GM18499 (cell line): Measurements from ENCODE around the gene PLCD4.

Source experiments
- ATAC-seq: cut with Tn5 transposase; IDR thresholded peaks from one replicate; pipeline ENCODE4 v1.9.1; 2021; ENCODE audit warnings: moderate number of reproducible peaks; ENCODE audit not compliant: insufficient read depth, unreplicated experiment

Gene PLCD4

GRCh38 chr2:218662377-218662776 lies 54.7 kb downstream of the PLCD4 start:
- ATAC-seq, result no peak

- ATAC-seq, result no peak
These were observed 55.1 kb downstream of the PLCD4 start for GRCh38 chr2:218662827-218663226.

- ATAC-seq, result no peak
These were observed 56.2 kb downstream of the PLCD4 start for GRCh38 chr2:218663901-218664300.

GRCh38 chr2:218664653-218665052 lies 57.0 kb downstream of the PLCD4 start:
- ATAC-seq, result no peak

- ATAC-seq, result no peak
These were observed 63.5 kb downstream of the PLCD4 start for GRCh38 chr2:218671097-218671653.

- peak; percentile 89 for ATAC-seq
These were observed 64.2 kb downstream of the PLCD4 start, which contains the start of the genes RNF25 and STK36 for GRCh38 chr2:218671654-218672566. RNF25 (minus strand) TSS chr2:218672002; CDS start chr2:218671970, 32 bp downstream. STK36 (plus strand) TSS chr2:218672086; CDS start chr2:218672830, 744 bp downstream.

- ATAC-seq, result no peak
These were observed 71.4 kb downstream of the PLCD4 start for GRCh38 chr2:218679119-218679518.

- no peak for ATAC-seq
These were observed 72.4 kb downstream of the PLCD4 start for GRCh38 chr2:218680061-218680460.
